Activated T-helper 1 cell treated with Interleukin-2 at 50 U/mL for 16 hours (primary cell): ENCODE measurements around the gene AHRR.

Experiments
- DNase-seq: peaks from one replicate; pipeline ENCODE4 v3.0.0-alpha.2; 2020; ENCODE audit warnings: low read depth

AHRR gene

DNA sequence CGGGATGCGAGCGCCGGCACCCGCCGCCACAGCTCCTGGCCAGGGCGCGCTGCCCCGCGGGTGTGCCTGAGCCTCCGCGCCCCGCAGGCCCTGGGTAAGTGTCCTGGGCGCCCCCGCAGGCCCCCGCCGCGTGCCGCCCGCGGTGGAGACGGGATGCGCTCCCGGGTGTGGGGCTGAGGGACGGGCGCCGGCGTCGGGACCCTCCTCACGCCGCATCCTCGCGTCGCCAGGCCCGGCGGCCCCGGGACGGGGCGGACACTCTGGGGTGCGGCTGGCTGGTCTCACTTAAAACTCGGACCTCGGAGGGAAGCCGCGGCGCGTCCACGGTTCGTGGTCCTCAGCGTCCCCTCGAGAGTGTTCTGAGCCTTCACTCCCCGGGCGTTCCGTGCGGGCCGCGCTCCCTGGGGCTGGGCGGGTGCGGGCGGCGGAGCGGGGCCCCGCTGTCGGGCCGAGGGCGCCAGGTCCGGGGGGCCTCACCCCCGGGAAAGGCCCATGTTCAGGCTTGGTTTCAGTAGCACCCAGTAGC is 275 bp downstream of the AHRR start:
- DNase-seq, result no peak

DNA sequence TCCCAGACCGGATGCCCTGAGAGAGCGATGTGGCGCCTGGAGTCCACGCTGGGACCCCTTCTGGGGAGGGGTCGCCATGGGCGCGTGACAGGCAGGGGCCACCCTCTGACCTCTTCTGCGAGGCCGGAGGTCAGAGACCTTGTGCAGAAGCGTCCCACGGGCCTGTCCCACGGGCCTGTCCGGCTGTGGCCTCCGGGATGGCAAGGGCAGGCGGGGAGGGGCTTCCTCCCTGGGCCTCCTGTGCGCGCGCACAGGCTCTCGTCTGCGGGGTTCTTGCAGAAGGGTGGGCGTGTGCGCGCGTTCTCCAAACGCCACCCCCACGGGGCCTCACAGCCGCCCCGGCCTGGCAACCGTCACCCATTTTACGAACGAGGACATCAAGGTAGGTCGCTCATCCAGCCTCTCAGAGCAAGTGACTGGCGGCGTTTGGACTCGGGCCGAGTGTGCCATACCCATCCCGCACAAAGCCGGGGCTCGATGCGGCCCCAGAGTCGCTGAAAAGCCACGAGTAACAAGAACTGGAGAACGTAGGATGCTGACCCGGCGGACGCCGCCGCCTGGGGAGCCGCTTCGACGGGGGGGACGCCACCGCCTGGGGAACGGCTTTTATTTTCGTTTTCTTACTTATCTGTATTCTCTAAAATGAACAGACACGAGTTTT is 897 bp downstream of the AHRR start:
- no peak for DNase-seq

DNA sequence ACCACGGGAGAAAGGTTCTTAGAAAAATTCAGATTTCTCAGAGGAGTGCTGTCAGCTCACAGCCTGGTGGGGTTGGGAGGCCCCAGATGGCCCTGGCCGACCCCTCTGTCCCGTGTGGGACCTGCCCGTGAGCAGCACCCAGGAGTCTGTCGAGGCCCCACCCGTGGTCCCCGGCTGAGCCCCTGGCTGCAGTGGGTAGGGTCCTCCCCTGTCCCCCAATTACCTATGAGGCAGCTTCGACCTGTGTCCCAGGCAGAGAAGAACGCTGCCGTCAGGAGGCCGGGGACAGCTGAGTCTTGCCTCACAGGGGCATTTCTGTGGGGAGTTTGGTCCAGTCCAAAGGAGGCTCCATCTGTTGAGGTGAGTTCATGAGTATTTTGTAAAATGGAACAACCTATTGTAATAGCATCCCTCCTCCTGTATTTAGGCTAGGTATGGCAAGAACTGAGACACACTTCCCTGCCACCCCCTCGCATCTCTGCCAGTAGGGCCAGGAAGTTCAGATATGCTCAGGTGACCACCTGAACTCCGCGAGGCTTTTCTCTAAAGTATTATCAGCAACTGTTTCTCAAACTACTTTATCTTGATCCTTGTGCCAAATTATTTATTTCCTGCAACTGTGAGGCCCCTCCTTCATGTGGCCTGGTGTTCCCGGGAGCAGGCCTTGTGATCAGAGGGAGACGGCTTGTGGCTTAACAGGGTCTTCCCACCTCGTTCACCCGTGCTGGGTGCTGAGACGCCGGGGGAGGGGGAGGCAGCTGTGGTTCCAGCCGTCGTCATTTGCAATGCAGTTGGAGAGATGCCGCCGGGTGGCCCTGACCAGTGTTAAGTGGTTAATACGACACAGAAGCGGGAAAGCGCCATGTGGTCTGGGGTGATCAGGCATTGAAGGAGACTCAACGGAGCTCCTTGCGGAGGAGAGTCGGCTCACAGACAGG is 1.7 kb downstream of the AHRR start:
- DNase-seq, result no peak

DNA sequence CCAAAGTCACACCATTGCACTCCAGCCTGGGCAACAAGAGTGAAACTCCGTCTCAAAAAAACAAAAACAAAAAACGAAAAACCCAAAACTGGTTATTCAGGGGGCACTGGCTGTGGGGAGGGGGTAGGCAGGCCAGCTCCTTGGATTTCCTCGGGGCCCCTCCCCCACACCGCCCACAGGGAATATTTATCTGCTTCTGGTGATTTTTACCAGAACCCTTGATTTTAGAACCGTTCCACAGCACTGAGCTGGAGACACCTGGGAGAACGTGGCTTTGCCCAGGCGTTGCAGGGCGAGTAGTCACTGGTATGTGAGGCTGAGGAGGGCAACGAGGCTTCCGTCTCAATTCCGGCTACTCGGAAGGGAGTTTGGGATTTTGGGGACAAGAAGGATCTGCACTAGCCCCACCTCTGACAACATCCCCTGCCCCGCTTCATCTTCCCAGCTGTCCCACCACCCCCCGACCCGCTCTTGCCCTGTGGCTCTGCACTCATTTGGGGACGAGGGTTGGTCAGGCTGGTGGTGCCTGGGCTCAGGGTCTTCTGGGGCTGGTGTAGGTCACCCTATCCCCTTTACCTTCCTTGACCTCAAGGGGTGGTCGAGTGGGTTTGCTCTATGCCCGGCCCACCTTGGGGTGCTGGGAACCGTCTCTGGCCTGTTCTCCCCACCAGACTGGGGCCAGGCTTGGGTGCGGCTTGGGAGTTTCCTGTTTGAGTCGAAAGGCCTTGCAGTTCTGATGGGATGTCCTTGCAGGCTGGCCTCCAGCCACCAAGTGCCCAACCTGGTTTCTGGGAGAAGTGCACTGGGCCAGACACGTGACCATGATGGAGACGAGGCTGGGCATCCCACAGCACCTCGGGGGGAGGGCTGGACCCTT is 3.5 kb downstream of the AHRR start:
- no peak for DNase-seq

DNA sequence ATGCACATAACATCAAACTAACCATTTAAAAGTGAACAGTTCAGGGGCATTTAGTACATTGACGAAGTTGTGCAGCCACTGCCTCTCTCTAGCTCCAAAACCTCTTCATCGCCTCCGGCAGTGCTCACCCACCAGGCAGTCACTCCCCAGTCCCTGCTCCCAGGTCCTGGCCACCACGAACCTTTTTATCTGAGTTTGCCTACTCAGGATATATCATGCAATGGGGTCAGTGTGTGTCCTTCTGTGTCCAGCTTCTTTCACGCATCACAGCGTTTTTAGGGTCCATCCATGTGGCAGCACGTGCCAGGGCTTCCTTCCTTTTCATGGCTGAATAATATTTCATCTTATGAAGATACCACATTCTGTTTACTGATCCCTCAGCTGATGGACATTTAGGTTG is 4.6 kb downstream of the AHRR start:
- no peak for DNase-seq

DNA sequence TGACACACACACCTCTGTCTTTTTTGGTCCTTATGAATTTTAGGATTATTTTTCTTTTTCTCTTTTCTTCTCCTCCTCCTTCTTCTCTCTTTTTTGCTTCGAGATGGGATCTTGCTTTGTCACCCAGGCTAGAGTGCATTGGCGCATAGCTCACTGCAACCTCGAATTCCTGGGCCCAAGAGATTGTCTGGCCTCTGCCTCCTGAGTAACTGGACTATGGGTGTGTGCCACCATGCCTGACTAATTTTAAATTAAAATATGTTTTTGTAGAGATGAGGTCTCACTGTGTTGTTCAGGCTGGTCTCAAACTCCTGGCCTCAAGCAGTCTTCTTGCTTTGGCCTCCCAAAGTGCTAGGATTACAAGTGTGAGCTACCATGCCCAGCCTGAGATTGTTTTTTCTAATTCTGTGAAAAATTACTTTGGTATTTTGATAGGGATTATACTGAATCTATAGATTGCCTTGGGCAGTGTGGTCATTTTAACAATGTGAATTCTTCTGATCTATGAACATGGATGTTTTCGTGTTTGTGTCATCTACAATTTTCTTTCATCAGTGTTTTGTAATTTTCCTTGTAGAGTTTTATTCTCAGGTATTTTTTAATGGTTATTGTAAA is 7.7 kb downstream of the AHRR start:
- DNase-seq, result no peak

DNA sequence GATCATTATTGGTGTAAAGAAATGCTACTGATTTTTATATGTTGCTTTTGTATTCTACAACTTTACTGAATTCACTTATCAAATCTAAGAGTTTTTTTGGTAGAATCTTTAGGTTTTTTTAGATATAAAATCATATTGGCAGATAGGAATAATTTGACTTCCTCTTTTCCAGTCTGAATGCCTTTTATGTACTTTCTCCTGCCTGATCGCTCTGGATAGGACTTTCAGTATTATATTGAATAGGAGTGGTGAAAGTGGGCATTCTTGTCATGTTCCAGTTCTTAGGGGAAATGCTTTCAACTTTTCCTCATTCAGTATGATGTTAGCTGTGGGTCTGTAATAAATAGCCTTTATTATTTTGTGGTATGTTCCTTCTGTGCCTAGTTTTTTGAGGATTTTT is 8.3 kb downstream of the AHRR start:
- no peak for DNase-seq

DNA sequence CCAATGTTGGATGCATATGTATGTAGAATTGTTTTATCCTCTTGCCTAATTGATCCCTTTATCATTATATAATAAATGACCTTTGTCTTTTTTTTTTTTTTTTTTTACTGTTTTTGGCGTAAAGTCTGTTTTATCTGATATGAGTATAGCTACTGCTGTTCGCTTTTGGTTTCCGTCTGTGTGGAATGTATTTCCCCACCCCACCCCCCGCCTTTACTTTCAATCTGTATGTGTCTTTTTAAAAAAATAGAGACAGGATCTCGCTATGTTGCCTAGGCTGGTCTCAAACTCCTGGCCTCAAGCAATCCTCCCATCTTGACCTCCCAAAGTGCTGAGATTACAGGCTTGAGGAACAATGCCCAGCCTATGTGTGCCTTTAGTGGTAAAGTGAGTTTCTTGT is 11.3 kb downstream of the AHRR start:
- no peak for DNase-seq

DNA sequence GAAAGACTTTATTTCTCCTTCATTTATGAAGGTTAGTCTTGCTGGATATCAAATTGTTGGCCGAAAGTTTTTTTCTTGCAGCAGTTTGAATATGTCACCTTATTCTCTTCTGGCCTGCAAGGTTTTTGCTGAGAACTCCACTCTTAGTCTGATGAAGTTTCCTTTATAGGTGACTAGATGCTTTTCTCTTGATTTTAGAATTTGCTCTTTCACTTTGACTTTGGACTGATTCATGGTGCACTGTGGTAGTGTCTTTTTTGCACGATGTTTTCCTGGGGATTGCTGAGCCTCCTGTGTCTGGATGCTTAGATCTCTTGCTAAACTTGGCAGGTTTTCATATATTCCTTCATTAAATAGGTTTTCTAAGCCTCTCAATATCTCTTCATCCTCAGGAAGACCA is 12.4 kb downstream of the AHRR start:
- no peak for DNase-seq

DNA sequence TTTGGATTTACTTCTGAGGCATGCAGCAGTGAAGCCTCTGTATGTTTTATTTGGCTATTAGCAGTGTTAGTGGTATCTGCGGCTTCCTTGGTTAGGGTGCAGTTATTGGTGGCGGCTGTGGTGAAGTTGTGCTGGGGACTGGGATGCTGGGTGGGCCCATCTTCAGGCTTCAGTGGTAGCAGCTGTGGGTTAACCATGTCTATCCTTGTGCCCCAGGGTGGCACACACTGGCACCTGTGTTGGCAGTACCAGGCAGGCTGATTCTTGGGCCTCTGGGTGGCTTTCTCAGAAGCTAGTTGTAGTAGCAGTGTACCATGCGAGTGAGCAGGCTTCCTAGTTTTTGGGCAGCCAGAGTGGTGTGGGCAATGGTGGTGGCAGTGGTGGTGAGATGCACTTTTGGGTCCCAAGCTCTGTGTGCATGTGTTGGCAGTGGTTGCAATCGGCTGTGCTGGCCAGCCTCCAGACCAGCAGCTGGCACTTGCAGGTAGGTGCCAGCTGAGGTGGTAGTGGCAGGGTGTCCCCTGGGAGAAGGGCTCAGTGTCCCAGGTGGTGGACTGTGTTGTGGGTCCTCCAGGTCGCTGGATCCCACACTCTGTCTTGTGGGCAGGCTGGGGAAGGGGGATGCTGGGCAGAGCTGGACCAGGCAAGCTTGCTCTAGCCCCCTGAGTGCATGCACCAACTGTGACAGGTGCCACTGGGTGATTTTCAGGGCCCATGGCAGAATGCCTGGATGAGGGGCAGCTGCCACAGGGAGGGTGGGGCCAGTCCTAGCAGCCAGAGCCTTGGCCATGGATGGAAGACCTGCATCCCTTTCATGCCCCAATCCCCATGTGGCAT is 13.6 kb downstream of the AHRR start:
- no peak for DNase-seq

DNA sequence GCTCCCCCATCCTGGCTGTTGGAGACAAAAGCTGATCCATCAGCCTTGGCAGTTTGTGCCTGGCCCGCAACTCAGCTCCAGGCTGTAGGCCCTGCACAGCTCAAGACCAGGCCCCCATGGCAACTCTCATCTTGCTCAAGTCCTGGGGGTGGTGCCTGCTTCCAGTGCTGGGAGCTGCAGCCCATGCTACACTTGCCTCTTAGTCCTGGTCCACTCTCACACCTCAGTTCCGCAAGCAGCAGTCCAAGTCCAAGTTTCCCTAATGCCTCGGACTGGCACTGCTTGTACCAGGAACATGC is 14.2 kb downstream of the AHRR start:
- DNase-seq, result no peak

DNA sequence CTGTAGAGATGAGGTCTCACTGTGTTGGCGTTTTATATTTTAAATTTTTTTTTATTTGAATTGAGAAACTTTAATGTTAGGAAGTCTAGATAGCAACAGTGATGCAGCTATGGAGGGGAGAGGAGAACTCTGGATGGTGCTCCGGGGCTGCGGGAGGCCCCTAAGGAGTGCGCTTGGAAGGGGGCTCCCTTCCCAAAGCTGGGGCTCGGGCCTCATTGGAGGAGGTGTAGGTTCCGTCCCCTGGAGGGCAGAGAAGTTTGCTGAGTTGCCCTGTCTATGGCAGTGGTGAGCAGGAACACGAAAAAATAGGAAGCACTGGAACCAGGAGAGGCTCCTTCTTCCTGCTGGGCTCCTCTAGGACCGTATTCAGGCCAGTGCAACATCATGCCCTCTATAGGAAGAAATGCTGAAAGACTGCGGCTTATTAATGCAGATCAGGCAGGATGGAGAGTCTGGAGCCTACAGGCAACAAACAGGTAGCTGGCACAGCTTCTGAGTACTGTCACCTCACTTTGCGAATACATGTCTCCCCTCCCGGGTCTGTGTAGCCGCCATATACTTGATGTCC is 16.1 kb downstream of the AHRR start:
- DNase-seq, result no peak

DNA sequence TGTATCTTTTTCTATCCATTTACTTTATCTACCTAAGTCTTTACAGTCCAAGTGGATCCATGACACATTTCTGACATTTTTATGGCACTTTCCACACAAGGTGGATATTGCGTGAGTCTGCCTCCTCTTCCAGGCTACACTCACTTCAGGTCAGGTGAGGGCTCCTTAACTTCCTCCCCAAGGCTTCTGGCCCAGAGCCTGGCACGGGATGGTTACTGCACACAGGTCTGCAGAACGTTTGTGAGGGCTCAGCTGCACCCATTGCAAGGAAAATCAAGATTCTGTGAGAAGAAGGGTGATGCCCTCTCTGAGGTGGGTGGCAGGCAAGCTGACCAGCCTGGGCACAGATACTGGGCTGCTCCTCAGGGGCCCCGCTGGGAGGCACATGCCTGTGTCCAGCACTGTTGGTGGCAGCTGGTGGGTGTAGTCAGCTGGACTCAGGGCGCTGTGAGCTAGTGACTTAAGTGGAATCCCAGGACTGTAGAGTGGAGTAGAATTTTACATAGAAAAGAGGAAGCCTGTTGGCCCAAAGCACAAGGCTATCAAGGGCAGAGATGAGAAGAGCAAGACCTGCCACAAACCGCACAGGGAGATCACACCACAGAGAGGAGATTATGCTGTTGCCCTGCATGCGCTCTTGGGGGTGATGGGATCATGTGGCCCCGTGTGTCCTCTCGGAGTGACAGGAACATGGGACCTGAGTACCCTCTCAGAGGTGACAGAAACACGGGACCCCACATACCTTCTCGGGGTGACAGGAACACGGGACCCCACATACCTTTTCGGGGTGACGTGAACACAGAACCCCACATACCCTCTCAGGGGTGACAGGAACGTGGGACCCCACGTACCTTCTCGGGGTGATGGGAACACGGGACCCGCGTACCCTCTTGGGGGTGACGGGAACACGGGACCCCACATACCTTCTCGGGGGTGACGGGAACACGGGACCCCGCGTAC is 21.3 kb downstream of the AHRR start:
- DNase-seq, result no peak

DNA sequence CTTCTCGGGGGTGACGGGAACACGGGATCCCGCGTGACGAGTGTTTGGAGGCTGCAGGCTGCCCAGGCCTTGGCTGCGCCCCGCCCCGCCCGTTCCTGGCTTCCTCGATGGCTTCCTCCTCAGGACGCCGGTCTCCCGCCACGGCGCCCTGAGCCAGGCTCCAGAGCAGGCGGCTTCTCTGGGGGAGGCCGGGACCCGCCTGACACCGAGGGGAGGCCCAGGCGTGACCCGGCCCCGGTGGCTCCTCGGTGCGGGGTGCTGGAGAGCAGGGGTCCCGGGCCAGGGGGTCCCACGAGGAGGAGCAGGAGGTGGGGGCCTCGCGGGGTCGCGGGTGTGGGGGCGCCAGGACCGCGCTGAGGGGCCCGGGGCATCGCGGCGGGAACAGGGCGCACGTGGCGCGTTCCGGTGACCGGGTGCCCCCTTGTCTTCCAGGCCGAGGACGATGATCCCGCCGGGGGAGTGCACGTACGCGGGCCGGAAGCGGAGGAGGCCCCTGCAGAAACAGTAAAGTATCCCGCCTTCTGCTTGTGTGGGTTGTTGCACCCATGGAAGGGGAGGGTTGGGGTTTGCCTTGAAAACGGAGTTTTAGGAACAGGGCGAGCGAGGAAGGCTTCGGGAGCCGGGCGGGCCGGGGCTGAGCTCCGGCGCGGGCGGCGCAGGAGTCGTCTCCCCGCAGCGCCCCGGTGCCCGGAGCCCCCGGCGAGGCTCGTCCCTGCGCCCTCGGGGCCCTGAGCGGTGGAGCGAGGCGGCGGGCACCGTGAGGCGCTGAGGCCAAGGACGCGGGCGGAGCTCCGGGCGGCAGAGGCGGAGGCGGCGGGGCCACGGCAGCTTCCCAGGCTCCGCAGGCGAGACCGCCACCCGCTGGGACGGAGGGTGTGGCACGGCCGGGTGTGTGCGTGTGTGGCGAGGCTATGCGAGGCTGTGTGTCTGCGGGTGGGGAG is 22.2 kb downstream of the AHRR start:
- no peak for DNase-seq

DNA sequence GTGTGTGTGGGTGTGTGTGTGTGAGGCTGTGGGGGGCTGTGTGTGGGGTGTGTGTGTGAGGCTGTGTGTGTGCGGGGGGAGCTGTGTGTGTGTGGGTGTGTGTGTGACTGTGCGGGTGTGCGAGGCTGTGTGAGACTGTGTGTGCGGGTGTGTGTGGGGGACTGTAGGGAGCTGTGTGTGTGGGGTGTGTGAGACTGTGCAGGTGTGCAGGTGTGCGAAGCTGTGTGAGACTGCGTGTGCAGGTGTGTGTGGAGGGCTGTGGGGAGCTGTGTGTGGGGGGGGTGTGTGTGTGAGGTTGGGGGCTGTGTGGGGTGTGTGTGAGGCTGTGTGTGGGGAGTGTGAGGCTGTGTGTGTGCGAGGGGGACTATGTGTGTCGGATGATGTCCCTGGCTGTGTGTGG is 23.2 kb downstream of the AHRR start:
- no peak for DNase-seq

DNA sequence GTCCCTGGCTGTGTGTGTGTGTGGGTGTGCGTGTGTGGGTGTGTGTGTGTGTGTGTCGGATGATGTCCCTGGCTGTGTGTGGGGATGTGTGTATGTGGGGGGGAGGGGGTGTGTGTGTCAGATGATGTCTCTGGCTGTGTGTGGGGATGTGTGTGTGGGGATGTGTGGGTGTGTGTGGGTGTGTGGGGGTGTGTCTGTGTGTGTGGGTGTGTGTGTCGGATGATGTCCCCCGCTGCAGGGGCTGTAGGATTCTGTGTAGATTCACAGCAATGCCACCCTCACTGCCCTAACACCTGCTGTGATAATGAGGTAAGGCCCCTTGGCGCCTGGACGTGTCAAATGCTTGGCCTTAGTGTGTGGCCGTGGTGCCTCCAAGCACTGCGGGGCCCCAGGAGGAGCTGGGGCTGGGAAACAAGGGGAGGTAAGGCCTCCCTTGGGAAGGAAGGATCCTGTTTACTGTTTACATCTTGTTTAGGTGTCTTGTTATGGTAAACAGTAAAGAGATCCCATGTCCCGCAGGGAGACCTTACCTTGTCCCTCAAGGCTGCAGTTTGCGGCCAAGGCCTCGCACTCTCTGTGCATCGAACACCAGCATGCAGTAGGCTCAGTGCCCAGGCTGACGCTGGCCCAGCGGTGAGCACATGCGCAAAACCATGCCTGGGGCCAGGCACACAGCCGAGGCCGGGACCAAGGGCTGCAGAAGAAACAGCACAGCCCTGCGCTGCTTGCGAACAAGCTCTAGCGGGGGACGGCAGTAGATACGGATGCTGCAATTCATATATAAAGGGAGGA is 24.1 kb downstream of the AHRR start:
- no peak for DNase-seq

DNA sequence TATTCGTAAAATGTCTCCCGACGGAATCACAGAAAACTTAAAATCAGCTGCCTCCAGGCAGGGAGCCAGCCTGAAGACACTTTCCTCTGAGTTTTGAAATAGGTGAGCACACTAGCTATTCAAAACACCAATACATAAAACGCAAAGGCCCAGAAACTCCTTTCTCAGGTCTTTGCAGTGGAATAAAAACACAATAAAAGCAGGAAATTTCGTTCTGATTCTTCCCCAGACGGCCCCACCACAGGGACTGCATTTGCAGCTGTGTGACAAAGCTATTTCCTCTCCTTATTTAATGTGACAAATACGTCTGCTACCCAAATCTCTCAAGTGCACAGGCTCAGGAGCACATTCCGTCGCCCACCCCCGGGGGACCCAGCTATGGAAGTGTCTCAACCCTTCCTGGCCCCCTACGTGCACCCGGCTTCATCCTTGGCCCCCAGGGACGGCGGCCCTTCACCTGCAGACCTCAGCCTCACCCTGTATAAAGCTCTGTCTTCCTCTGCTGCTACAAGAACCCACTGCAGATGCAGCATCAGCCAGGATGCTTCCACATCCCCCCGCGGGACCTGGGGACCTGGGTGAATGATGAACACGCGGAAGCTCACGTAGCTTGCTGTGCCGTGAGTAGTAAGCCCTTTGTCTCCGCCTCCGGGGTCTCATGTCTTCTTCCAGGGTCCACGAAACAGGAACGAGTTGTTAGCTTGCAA is 24.9 kb downstream of the AHRR start:
- no peak for DNase-seq
